CD8-positive, alpha-beta memory T cell (primary cell): ENCODE results near the gene ZCCHC10. TPM values are rescaled to one million over a fixed set of nuclear protein-coding genes. Genes with fewer than 3 reads are reported as not detected.
"Not testable (repeated sequence)": the region's sequence is repeated elsewhere in the genome, so short reads cannot be mapped to it uniquely, and the experiment has no call there.

Experiments
- CTCF ChIA-PET: fragments of 350-600 bp; sonication (Branson Sonifier 250); formaldehyde crosslinking; loops from one replicate; lab custom pipeline; 2021; ENCODE audit warnings: antibody characterized with exemption; lab: Charles Lee
- POLR2A ChIA-PET: fragments of 350-600 bp; sonication (Branson Sonifier 250); formaldehyde crosslinking; loops from one replicate; lab custom pipeline; 2021; ENCODE audit warnings: antibody characterized with exemption; lab: Charles Lee
- DNase-seq, 5 donors: peaks; one replicate each; pipeline versions ENCODE4 v3.0.0 to v3.0.0-alpha.2; 2020 to 2022; ENCODE audit warnings: mixed read lengths in 1 of 5
- H3K27ac ChIP-seq: one replicate; pipeline ENCODE4 v1.7.0; 2013; ENCODE audit warnings: low read depth, mild to moderate bottlenecking, low read length, moderate library complexity
- H3K27me3 ChIP-seq: 2 replicates; pipeline ENCODE4 v1.7.0; 2013; ENCODE audit warnings: low read length, mild to moderate bottlenecking; ENCODE audit not compliant: insufficient read depth, poor library complexity, severe bottlenecking
- H3K36me3 ChIP-seq: 2 replicates; pipeline ENCODE4 v1.7.0; 2013; ENCODE audit warnings: mild to moderate bottlenecking, low read length, moderate library complexity; ENCODE audit not compliant: insufficient read depth
- H3K4me1 ChIP-seq: 2 replicates; pipeline ENCODE4 v1.7.0; 2013; ENCODE audit warnings: mild to moderate bottlenecking, low read length, moderate library complexity; ENCODE audit not compliant: insufficient read depth
- H3K4me3 ChIP-seq: 2 replicates; pipeline ENCODE4 v1.7.0; 2013; ENCODE audit warnings: mild to moderate bottlenecking, low read length
- H3K9me3 ChIP-seq: 2 replicates; pipeline ENCODE4 v1.7.0; 2013; ENCODE audit warnings: mild to moderate bottlenecking, low read length
- H3K27ac Mint-ChIP-seq, 8 donors: one replicate each; pipeline ENCODE4 v1.8.0; 2020 to 2021; ENCODE audit warnings: mixed read lengths in 8 of 8, mild to moderate bottlenecking in 6 of 8, inconsistent platforms in 3 of 8, moderate library complexity in 3 of 8
- H3K27me3 Mint-ChIP-seq, 2 donors: one replicate each; pipeline ENCODE4 v1.8.0; 2020 to 2021; ENCODE audit warnings: mixed read lengths in 2 of 2, mild to moderate bottlenecking in 1 of 2, moderate library complexity in 1 of 2
- H3K36me3 Mint-ChIP-seq, 3 donors: one replicate each; pipeline ENCODE4 v1.8.0; 2020 to 2021; ENCODE audit warnings: mixed read lengths in 3 of 3, inconsistent platforms in 1 of 3, mild to moderate bottlenecking in 1 of 3
- H3K4me1 Mint-ChIP-seq, 3 donors: one replicate each; pipeline ENCODE4 v1.8.0; 2020 to 2021; ENCODE audit warnings: mixed read lengths in 3 of 3, inconsistent platforms in 1 of 3, mild to moderate bottlenecking in 1 of 3
- H3K4me3 Mint-ChIP-seq, 7 donors: one replicate each; pipeline ENCODE4 v1.8.0; 2020 to 2021; ENCODE audit warnings: mixed read lengths in 7 of 7, mild to moderate bottlenecking in 6 of 7, moderate library complexity in 4 of 7, inconsistent platforms in 2 of 7
- H3K9me3 Mint-ChIP-seq, 5 donors: one replicate each; pipeline ENCODE4 v1.8.0; 2020 to 2022; ENCODE audit warnings: mixed read lengths in 5 of 5, mild to moderate bottlenecking in 3 of 5, moderate library complexity in 2 of 5, inconsistent platforms in 1 of 5
- polyA plus RNA-seq: library from polyadenylated mRNA; unstranded; fragments of 300-500 nt; fragmentation: Illumina TruSeq; gene quantifications from one replicate; pipeline ENCODE4 v1.2.3, GENCODE V29; 2021
- total RNA-seq, 2 experiments: library from RNA; stranded (reverse); gene quantifications; one replicate each; pipeline ENCODE4 v1.2.3, GENCODE V29; 2021

Gene ZCCHC10
- total and polyA plus RNA-seq, 3 experiments from 2014 or later: 31.8 to 40.0 (median 35.0) TPM

GRCh38 chr5:132956166-132956799 is 70.1 kb downstream of the ZCCHC10 start:
- H3K36me3 ChIP-seq, CTCF ChIA-PET, POLR2A ChIA-PET: not testable (repeated sequence)

GRCh38 chr5:132953710-132954109 is 72.6 kb downstream of the ZCCHC10 start:
- H3K27me3 Mint-ChIP-seq: no peaks in the 10 kb centered on the region
- ChIA-PET CTCF (no interaction called here), POLR2A (no interaction called here)
- H3K4me3 ChIP-seq: no peak overlapping the region
- DNase-seq: no peak
- H3K9me3 Mint-ChIP-seq: no peaks in the 10 kb centered on the region
- H3K36me3 Mint-ChIP-seq: peaks cover 3 to 42% (median 8%) of the 10 kb centered on the region in 3 donors
- no peaks in the 10 kb centered on the region for H3K27me3 ChIP-seq
- peaks cover 47 to 70% (median 62%) of the 10 kb centered on the region in 3 donors for H3K4me1 Mint-ChIP-seq
- peaks cover 15% of the 10 kb centered on the region for H3K4me1 ChIP-seq
- no peaks in the 10 kb centered on the region for H3K9me3 ChIP-seq
- no peaks in the 10 kb centered on the region for H3K36me3 ChIP-seq
- H3K27ac ChIP-seq: no peak overlapping the region
- H3K27ac Mint-ChIP-seq: peak overlapping the region in 3 of 8 donors; percentile 6 to 52 (median 22)
- H3K4me3 Mint-ChIP-seq: peak overlapping the region in 3 of 7 donors; percentile 12 to 28 (median 23)

More at GRCh38 chr5:132956166-132956799, 70.1 kb downstream of the ZCCHC10 start:
- H3K9me3 ChIP-seq, DNase-seq, H3K4me3 ChIP-seq, H3K27me3 ChIP-seq, H3K9me3 Mint-ChIP-seq, H3K27ac Mint-ChIP-seq, H3K27me3 Mint-ChIP-seq, H3K27ac ChIP-seq: not testable (repeated sequence)
- Mint-ChIP-seq H3K36me3 (peaks cover 3 to 44% (median 4%) of the 10 kb centered on the region in 3 donors), H3K4me3 (peak overlapping the region in 1 of 7 donors; percentile 56), H3K4me1 (peaks cover 55 to 80% (median 67%) of the 10 kb centered on the region in 3 donors)
- peaks cover 39% of the 10 kb centered on the region for H3K4me1 ChIP-seq

- no peak overlapping the region for H3K4me3 ChIP-seq
- no peaks in the 10 kb centered on the region for H3K9me3 Mint-ChIP-seq
- peaks cover 8% of the 10 kb centered on the region for H3K4me1 ChIP-seq
- no peaks in the 10 kb centered on the region for H3K9me3 ChIP-seq
- H3K27ac Mint-ChIP-seq: peak overlapping the region in 2 of 8 donors; percentile 31 to 55
- no peaks in the 10 kb centered on the region for H3K36me3 ChIP-seq
- H3K4me3 Mint-ChIP-seq: no peak overlapping the region
- H3K27ac ChIP-seq: no peak overlapping the region
- peaks cover 3 to 41% (median 8%) of the 10 kb centered on the region in 3 donors for H3K36me3 Mint-ChIP-seq
- ChIA-PET POLR2A (interaction anchor here (0.7 kb wide), 1 partner anchor 8 kb away, joined by 3 read pairs; no protein-coding TSS in a partner anchor), CTCF (no interaction called here)
- no peaks in the 10 kb centered on the region for H3K27me3 Mint-ChIP-seq
- DNase-seq: no peak
- H3K4me1 Mint-ChIP-seq: peaks cover 45 to 70% (median 62%) of the 10 kb centered on the region in 3 donors
- no peaks in the 10 kb centered on the region for H3K27me3 ChIP-seq
These were observed 73.5 kb downstream of the ZCCHC10 start for GRCh38 chr5:132952829-132953228.

GRCh38 chr5:132951897-132952296 is 74.5 kb downstream of the ZCCHC10 start:
- no peaks in the 10 kb centered on the region for H3K27me3 ChIP-seq
- Mint-ChIP-seq H3K27me3 (no peaks in the 10 kb centered on the region), H3K36me3 (peaks cover 3 to 43% (median 8%) of the 10 kb centered on the region in 3 donors), H3K9me3 (no peaks in the 10 kb centered on the region), H3K4me1 (peaks cover 46 to 71% (median 65%) of the 10 kb centered on the region in 3 donors), H3K4me3 (peak overlapping the region in 1 of 7 donors; percentile 24), H3K27ac (no peak overlapping the region)
- no peak overlapping the region for H3K27ac ChIP-seq
- POLR2A ChIA-PET: no interaction called here
- no peaks in the 10 kb centered on the region for H3K9me3 ChIP-seq
- H3K4me3 ChIP-seq: no peak overlapping the region
- H3K4me1 ChIP-seq: peaks cover 8% of the 10 kb centered on the region
- no peak for DNase-seq
- no peaks in the 10 kb centered on the region for H3K36me3 ChIP-seq
- CTCF ChIA-PET: no interaction called here

GRCh38 chr5:132949136-132949535 is 77.2 kb downstream of the ZCCHC10 start:
- H3K36me3 Mint-ChIP-seq: peaks cover 3 to 38% (median 7%) of the 10 kb centered on the region in 3 donors
- Histone ChIP-seq H3K36me3 (no peaks in the 10 kb centered on the region), H3K27me3 (no peaks in the 10 kb centered on the region), H3K4me1 (peaks cover 8% of the 10 kb centered on the region), H3K27ac (no peak overlapping the region), H3K4me3 (no peak overlapping the region), H3K9me3 (no peaks in the 10 kb centered on the region)
- no peaks in the 10 kb centered on the region for H3K9me3 Mint-ChIP-seq
- H3K27ac Mint-ChIP-seq: no peak overlapping the region
- H3K4me3 Mint-ChIP-seq: no peak overlapping the region
- no peak for DNase-seq
- ChIA-PET POLR2A (no interaction called here), CTCF (interaction anchor here (0.6 kb wide), 1 partner anchor 40 kb away, joined by 3 read pairs; no protein-coding TSS in a partner anchor)
- H3K4me1 Mint-ChIP-seq: peaks cover 47 to 73% (median 72%) of the 10 kb centered on the region in 3 donors
- H3K27me3 Mint-ChIP-seq: no peaks in the 10 kb centered on the region

GRCh38 chr5:132947671-132948070 is 78.7 kb downstream of the ZCCHC10 start:
- no peaks in the 10 kb centered on the region for H3K27me3 ChIP-seq
- DNase-seq: no peak
- no peaks in the 10 kb centered on the region for H3K9me3 ChIP-seq
- Mint-ChIP-seq H3K4me1 (peaks cover 46 to 75% (median 73%) of the 10 kb centered on the region in 3 donors), H3K9me3 (no peaks in the 10 kb centered on the region), H3K4me3 (no peak overlapping the region), H3K36me3 (peaks cover 0 to 37% (median 4%) of the 10 kb centered on the region in 3 donors), H3K27me3 (no peaks in the 10 kb centered on the region), H3K27ac (peak overlapping the region in 1 of 8 donors; percentile 8)
- POLR2A ChIA-PET: no interaction called here
- no peaks in the 10 kb centered on the region for H3K36me3 ChIP-seq
- H3K4me3 ChIP-seq: no peak overlapping the region
- H3K27ac ChIP-seq: no peak overlapping the region
- peaks cover 5% of the 10 kb centered on the region for H3K4me1 ChIP-seq
- CTCF ChIA-PET: no interaction called here

Other genes starting within 250 kb of the ZCCHC10 start
- gene SEPTIN8, start 249.3 kb downstream of the ZCCHC10 start, total RNA-seq: 10 to 100 TPM; 34.5 to 38.1 TPM
- 2.8 TPM for gene SEPTIN8, start 249.3 kb downstream of the ZCCHC10 start, polyA plus RNA-seq
- gene SOWAHA, start 213.2 kb downstream of the ZCCHC10 start, total RNA-seq: under 1 TPM in 1 of 2 experiments, not detected in 1; 0.07 TPM
- gene SOWAHA, start 213.2 kb downstream of the ZCCHC10 start, polyA plus RNA-seq: not detected
- gene SHROOM1, start 195.9 kb downstream of the ZCCHC10 start, total RNA-seq: 1 to 10 TPM; 1.6 to 2.0 TPM
- not detected for gene SHROOM1, start 195.9 kb downstream of the ZCCHC10 start, polyA plus RNA-seq
- under 1 TPM; 0.29 to 0.68 TPM for gene GDF9, start 160.1 kb downstream of the ZCCHC10 start, total RNA-seq
- not detected for gene GDF9, start 160.1 kb downstream of the ZCCHC10 start, polyA plus RNA-seq
- gene UQCRQ, start 159.9 kb downstream of the ZCCHC10 start, total RNA-seq: 100 to 1,000 TPM; 595 to 615 TPM
- gene UQCRQ, start 159.9 kb downstream of the ZCCHC10 start, polyA plus RNA-seq: 663 TPM
- gene LEAP2, start 152.9 kb downstream of the ZCCHC10 start, total RNA-seq: 1 to 10 TPM; 2.7 to 3.6 TPM
- 0.93 TPM for gene LEAP2, start 152.9 kb downstream of the ZCCHC10 start, polyA plus RNA-seq
- gene AFF4, start 62.9 kb downstream of the ZCCHC10 start, total RNA-seq: 10 to 100 TPM; 26.3 to 28.8 TPM
- gene AFF4, start 62.9 kb downstream of the ZCCHC10 start, polyA plus RNA-seq: 17.5 TPM
- gene HSPA4, start 25.5 kb upstream of the ZCCHC10 start, total RNA-seq: 100 to 1,000 TPM; 236 to 244 TPM
- 39.8 TPM for gene HSPA4, start 25.5 kb upstream of the ZCCHC10 start, polyA plus RNA-seq